ENCODE data around the gene TRIM14.

The TRIM14 gene

DNA sequence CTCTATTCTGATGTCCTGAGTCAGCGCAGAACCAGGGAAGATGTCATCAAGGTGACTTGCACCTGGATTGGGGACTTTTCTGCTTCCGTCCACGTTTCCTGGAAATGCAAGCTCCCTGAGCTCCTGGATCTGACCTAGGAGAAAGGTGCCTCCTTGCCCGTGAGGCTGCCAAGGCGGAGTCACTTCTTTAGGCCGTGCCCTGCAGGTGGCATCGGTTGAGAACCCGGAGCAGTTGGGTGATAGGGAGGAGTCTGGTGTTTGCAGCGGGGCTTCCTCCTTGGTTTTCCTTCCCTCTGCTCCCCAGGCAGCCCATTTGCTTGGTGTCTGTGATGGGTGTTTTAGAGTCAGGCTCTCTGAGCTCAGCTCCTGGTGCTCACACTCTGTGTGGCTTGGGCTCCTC lies 47.3 kb downstream of the TRIM14 start:
- no peak for DNase-seq (ENCODE audit: low read depth, low spot score)
- TF ChIP-seq CTCF (IDR thresholded peaks at IDR 0.05; ENCODE audit: low read depth, low read length): no peak
- no peak overlapping the region for H3K4me3 ChIP-seq (ENCODE audit: low read depth, low read length)
- in situ Hi-C loops (cut with HindIII; ENCODE audit: low sequenced_read_pairs): no loop called here

- DNase-seq (ENCODE audit: low read depth, low spot score): no peak
- in situ Hi-C loops (cut with HindIII; ENCODE audit: low sequenced_read_pairs): no loop called here
- TF ChIP-seq CTCF (IDR thresholded peaks at IDR 0.05; ENCODE audit: low read depth, low read length): no peak
- no peak overlapping the region for H3K4me3 ChIP-seq (ENCODE audit: low read depth, low read length)
These were observed 48.3 kb downstream of the TRIM14 start for GRCh38 chr9:98070704-98071103.

GRCh38 chr9:98069551-98069950 lies 49.5 kb downstream of the TRIM14 start:
- DNase-seq (ENCODE audit: low read depth, low spot score): no peak
- in situ Hi-C loops (cut with HindIII; ENCODE audit: low sequenced_read_pairs): no loop called here
- no peak overlapping the region for H3K4me3 ChIP-seq (ENCODE audit: low read depth, low read length)
- no peak for TF ChIP-seq CTCF (IDR thresholded peaks at IDR 0.05; ENCODE audit: low read depth, low read length)

- no peak overlapping the region for H3K4me3 ChIP-seq (ENCODE audit: low read depth, low read length)
- in situ Hi-C loops (cut with HindIII; ENCODE audit: low sequenced_read_pairs): no loop called here
- no peak for DNase-seq (ENCODE audit: low read depth, low spot score)
- no peak for TF ChIP-seq CTCF (IDR thresholded peaks at IDR 0.05; ENCODE audit: low read depth, low read length)
These were observed 51.8 kb downstream of the TRIM14 start for GRCh38 chr9:98067184-98067583.

DNA sequence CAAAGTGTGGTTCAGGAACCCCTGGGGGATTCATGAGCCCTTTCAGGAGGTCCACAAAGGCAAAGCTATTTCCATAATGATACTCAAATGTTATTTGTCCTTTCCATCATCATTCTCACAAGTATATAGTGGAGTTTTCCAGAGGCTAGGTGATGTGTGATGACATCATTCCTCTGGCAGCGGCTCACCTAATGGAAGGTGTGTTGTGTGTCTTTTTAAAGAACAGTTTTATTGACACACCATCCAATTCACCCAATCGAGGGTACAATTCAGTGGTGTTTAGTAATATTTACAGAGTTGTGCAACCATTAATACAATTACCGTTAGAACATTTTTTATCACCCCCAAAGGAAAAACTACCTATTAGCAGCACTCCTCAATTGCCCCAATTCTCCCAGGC lies 52.8 kb downstream of the TRIM14 start:
- DNase-seq (ENCODE audit: low read depth, low spot score): no peak
- no peak overlapping the region for H3K4me3 ChIP-seq (ENCODE audit: low read depth, low read length)
- in situ Hi-C loops (cut with HindIII; ENCODE audit: low sequenced_read_pairs): no loop called here
- TF ChIP-seq CTCF (IDR thresholded peaks at IDR 0.05; ENCODE audit: low read depth, low read length): no peak

DNA sequence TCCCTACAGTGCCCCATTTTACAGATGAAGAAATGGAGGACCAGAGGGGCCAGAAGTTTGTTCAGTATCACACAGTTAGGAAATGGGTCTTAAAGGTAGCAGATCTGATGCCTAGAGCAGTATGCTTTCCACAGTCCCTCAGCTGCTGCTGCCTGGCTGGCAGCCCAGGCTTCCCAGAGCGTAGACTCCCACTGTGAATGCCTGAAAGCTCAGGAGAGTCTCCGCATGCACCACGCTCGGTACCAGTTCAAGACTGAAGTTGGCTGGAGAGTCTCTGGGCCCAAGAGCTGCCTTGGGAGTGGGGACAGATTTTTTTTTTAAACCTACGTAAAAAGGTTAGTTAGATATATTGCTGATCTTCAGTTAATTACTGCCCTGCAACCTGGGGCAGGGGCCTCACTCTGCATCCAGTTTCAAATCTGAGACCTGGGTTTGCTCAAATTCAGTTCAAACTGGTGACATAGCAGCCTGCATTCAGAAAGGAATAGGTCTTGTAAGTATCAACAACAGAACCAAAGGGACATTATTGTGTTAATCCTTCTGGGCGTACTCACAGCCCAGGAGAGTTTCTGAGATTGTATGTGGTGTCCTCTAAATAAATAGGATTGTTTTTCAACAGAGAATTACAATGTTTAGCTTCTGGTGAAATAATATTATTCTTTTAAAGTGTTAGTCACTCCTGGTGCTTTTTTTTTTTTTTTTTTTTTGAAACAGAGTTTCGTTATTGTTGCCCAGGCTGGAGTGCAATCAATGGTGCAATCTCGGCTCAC lies 54.2 kb downstream of the TRIM14 start:
- no peak for TF ChIP-seq CTCF (IDR thresholded peaks at IDR 0.05; ENCODE audit: low read depth, low read length)
- in situ Hi-C loops (cut with HindIII; ENCODE audit: low sequenced_read_pairs): no loop called here
- peak; percentile 60 for DNase-seq (ENCODE audit: low read depth, low spot score)
- no peak overlapping the region for H3K4me3 ChIP-seq (ENCODE audit: low read depth, low read length)

Data from astrocyte of the spinal cord (primary cell).